PC-9 (cell line): ENCODE data around the gene PXT1.

ENCODE experiments used
- CTCF ChIP-seq: fragments of 200-600 bp; sonication (generic); conservative IDR thresholded peaks from 2 replicates; pipeline ENCODE4 v1.6.1; 2017; ENCODE audit warnings: mixed run types, antibody characterized with exemption, mild to moderate bottlenecking, moderate library complexity
- EZH2 ChIP-seq: fragments of 200-600 bp; sonication (generic); IDR thresholded peaks from 2 replicates; pipeline ENCODE4 v1.8.0; 2017; ENCODE audit warnings: antibody characterized with exemption, low read depth

- TF ChIP-seq CTCF (no peak), EZH2 (no peak)
Observed at GRCh38 chr6:36376183-36376582, 66.5 kb downstream of the PXT1 start.
